CD4-positive, alpha-beta T cell treated with Interleukin-6 for 4 hours (primary cell): Measurements from ENCODE around the gene KLHDC4.

Source experiments
- DNase-seq: peaks from one replicate; pipeline ENCODE4 v3.0.0-alpha.2; 2020; ENCODE audit warnings: mixed read lengths

Gene KLHDC4

GRCh38 chr16:87697256-87697655 is 68.5 kb downstream of the KLHDC4 start:
- no peak for DNase-seq

DNA sequence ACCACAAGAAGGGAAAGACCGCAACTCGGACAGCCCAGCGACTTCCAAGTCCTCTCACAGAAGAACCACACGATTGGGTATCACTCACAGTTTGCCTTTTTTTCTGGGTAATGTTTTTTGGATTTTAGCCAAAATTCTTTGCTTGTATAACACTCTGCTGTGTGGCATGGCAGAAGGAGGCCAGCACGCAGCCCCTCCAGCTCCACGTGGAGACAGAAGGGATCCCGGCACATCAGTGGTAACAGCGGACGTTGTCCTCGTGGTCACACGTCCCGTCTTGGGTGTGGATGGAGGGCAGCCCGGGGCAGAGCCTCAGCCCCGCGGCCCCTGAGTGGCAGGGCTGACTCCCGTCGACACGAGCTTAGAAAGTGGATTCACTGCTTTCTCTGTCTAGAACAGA is 69.1 kb downstream of the KLHDC4 start:
- DNase-seq: no peak

GRCh38 chr16:87695534-87695933 is 70.3 kb downstream of the KLHDC4 start:
- DNase-seq: no peak

DNA sequence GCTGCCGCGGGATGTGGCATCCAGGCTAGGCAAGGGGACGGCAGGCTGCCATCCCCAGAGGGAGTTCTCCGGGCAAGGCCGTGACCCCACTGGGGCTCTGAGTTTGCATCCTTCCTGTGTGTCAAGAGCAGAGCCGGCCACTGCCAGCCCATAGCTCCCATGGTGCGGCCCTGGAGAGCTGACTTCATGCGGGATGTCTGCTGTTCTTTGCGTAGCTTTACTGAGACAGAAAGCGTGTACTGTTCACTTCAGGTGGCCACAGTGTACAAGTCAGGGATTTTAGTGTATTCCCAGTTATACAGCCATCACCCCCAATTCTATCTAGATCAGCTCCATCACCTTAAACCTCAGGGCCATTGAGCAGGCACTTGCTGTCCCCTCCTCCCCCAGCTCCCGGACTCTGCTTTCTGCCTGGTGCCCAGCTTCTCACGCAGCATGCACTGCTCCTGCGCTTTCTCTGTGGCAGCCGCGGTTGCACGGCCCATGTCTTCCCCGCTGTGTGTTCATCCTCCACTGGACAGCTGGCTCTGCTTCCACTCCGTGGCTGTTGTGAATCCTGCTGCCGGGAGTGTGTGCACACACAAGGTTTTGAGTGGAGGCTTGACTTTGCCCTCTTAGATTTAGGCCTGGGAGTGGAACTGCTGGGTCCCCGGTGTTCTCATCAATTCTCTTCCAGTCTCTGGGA is 71.2 kb downstream of the KLHDC4 start:
- DNase-seq: no peak

DNA sequence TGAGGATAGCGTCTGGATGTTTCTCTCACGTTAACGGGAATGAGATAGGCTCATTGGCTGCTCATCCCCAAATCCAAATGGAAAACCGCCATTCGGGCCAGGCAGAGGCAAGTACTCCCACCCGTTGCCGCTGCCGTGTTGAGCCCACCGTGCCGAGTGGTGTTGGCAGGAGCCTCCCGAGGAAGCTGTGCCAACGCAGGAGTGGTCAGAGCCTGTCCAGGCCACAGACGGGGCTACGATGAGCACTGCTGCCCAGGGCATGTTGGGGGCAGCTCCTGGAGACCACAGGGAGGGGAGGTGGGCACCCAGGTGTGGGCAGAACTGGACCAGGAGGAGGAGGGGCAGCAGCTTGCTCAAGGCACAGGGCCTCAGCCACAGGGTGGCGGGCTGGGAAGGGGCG is 72.0 kb downstream of the KLHDC4 start:
- DNase-seq: no peak

GRCh38 chr16:87692756-87693155 is 73.0 kb downstream of the KLHDC4 start:
- no peak for DNase-seq

GRCh38 chr16:87692176-87692575 is 73.6 kb downstream of the KLHDC4 start:
- DNase-seq: no peak

DNA sequence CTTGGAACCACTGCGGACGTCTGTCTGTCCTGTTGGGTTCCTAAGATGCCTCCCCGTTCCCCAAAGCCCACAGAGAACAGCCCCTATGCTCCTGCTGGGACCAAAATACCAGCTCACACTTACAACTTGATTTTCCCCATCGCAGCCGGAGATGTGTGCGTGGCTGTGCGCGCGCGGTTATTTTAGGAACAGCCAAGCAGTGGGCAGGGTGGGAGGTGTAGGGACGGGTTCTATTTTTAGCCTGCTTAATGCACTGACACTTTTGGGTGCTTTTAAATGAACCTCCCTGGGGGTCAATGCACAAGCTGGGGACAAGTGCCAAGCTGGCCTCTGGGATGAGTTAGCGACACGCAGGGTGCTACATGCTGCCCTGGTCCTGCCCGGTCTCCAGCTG is 74.1 kb downstream of the KLHDC4 start:
- no peak for DNase-seq

DNA sequence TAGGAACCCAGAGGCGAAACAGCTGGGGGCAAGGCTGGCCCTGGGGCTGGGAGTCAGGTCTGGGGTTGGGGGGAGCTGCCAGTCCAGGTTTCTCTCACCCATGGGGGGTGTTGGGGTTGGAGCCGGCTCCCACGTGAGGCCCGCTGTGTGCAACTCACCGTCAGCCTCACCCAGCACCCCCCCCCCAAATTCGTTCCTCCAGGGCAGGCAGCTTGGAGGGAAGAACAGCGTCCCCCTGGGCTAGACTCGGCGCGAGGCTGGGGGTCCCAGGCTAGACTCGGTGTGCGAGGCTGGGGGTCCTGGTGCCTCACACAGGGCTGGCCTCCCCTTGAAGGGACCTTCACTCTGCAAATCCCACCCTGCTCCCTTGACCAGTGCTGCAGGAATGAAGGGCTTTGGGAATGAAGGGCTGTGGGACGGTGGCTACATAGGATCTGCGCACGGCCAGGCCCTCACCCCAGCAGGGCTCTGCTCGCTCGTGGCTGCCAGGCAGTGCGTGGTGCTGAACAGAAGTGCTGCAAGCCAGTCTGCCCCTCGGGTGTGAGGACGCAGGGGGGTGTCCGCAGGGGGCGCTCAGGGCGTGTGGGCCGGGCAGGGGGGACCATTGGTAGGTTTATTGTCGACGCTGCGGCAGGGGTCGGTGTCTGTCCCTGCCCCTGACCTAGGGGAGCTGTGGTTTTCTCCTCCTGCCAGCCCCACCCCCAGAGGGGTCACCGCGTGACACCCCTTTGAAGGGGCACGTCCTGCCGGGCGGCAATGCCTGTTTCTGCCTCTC is 74.7 kb downstream of the KLHDC4 start:
- no peak for DNase-seq

- DNase-seq: no peak
Observed at GRCh38 chr16:87689956-87690465, 75.8 kb downstream of the KLHDC4 start.

DNA sequence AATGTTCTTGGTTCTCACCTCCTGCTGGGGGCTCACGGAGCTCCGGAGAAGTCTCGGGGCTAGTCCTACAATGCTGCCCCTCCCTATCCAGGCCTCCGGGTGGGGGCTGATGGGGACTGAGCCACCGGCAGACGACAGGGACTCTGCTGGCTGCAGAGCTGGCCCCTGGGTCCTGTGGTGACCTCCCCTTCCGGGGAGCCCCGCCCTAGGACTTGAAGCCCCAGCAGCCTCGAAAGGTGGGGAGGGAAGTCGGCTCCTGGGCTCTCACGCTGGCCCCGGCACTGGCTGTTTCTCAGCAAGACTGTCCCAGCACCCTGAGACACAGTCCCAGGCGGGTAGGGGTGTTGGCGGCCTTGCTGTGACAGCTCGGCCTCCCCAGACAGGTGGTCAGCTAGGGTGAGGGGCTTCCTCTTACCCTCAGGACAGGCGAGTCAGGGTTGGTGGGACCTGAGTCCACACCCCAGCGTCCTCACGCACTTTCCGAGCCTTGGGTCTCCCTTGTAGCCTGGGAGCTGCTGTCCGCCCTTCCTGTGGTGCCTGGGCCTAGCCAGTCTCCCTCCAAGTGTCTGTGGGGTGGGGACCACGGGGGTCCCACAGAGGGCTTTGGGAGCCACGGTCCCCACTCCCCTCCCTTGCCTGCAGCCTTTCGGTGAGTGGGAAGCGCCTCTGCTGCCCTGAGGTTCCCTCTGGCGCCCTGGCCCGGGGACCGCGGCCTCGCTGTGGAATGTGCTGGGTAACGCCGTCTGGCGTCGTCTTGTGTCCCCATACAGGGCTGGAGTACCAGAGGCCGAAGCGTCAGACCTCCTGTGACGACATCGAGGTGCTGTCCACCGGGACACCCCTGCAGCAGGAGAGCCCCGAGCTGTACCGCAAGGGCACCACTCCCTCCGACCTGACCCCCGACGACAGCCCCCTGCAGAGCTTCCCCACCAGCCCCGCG is 76.6 kb downstream of the KLHDC4 start:
- DNase-seq: no peak

GRCh38 chr16:87687998-87688529 is 77.7 kb downstream of the KLHDC4 start:
- DNase-seq: no peak

GRCh38 chr16:87687126-87687910 is 78.5 kb downstream of the KLHDC4 start:
- no peak for DNase-seq

DNA sequence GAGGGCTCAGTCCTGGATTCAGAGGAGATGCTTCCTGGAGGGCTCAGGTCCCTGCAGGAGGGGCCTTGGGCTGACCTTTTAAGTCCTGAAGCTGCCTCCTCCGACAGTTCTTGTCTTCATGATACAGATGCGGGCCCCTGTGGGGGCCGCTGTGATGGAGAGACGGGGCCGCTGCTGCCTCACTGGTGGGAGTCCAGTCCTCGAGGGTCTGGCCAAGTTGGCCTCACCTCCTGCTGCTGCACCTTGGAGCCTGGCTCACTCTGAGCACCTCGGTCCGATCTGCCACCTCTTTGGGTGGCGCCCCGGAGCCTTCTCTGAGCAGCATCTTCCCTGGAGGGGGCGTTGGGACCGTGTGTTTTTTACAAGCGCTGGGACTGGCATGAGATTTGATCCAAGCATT is 79.1 kb downstream of the KLHDC4 start:
- DNase-seq: no peak

DNA sequence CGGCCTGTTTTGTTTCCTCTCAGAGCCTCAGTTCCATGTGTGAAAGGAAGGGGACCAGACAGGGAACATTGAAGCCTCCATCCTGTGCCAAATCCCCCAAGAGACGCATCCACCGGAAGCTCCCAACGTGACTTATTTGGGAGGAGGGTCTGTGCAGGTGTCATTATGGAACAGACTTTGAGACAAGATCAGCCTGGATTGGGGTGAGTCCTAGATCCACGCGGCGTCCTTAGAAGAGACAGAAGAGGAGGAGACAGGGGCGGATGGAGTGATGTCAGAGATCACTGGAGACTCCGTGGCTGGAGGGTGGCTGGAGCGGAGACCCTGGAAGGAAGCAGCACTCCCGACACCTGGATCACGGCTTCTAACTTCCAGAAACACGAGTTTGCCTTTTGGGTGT is 80.0 kb downstream of the KLHDC4 start:
- no peak for DNase-seq

DNA sequence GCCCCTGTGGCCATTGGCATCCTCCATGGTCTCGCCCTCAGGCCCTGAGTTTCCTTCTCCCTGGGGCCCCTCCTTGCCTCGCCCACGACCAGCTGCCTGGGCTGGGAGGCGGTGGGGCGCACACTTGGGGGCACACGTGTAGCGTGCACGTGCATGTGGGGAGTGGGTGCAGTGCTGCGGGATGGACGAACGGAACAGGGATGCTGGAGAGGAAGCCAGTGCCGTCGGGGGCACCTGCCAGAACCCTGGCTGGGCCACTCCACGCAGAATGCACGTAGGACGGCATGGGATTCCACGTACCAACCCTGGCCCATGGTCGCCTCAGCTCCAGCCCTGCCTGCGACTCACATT is 80.4 kb downstream of the KLHDC4 start:
- no peak for DNase-seq

DNA sequence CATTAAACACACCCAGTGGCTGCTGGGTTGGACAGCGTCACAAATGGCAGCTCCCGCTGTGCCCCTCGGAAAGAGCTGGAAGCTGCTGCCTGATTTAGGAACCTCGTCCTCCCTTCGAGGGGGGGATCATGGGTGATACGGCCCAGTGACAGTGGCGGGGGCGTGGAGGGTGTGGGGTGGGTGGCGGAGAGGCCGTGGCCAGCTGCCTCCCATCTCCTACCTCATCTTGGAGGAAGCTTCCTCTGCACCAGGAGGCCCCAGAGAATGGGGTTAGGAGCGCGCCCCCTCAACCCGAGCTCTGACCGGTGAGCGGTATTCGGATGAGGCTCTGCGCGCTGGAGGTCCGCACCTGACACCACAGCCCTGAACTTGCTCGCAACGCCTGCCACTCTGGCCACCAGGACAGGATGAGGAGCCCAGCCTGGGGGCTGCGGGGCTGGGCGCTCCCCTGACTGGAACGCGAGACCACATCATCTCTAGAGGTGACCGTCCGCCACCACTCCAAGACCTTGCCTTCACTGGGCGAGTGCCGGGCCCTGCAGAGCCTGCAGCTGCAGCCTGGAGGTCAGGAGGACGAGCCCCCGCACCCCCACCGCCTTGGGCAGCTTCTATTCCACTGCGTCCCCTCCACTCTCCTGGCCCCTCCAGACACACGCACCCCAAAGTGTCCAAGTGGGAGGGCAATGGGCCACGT is 80.9 kb downstream of the KLHDC4 start:
- DNase-seq: no peak

- DNase-seq: no peak
Observed at GRCh38 chr16:87684106-87684677, 81.6 kb downstream of the KLHDC4 start.

- DNase-seq: no peak
Observed at GRCh38 chr16:87682852-87683399, 82.9 kb downstream of the KLHDC4 start.

DNA sequence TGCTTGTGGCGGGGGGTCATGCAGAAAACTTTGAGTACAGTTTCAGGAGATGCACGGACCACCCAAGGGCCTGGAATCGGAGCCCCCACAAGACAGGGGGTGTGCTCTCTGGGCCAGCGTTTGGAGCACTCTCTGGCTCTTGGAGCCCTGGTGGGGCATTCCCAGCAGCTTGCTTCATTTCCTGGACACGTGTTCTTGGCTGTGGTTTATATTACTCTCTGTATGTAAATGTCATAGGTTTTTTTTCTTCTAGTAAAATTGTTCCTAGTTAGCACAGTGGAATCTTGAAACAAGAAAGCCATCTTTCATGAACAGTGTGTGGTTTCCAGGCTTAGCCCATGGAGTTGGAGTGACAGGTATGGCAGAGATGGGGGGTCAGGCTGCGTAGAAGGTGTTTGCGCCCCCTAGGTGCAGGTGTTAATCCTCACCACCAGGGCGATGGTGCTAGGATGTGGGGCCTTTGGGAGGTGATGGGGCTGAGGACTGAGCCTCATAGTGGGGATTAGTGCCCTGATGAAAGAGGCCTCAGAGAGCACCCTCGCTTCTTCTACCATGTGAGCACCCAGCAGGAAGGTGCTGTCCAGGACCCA is 83.7 kb downstream of the KLHDC4 start:
- DNase-seq: no peak
